GM21723 (cell line): ENCODE results near the gene KATNAL1.
A peak's percentile ranks its signal among the peaks of the same experiment; 100 is the strongest.
"Not testable (repeated sequence)": the region's sequence is repeated elsewhere in the genome, so short reads cannot be mapped to it uniquely, and the experiment has no call there.

ENCODE experiments used
- ATAC-seq: cut with Tn5 transposase; IDR thresholded peaks from one replicate; pipeline ENCODE4 v1.9.1; 2021; ENCODE audit warnings: mild to moderate bottlenecking, moderate library complexity; ENCODE audit not compliant: unreplicated experiment

Gene KATNAL1

GRCh38 chr13:30295116-30295515, 12.2 kb downstream of the KATNAL1 start:
- no peak for ATAC-seq

GRCh38 chr13:30294004-30294403, 13.3 kb downstream of the KATNAL1 start:
- ATAC-seq: no peak

DNA sequence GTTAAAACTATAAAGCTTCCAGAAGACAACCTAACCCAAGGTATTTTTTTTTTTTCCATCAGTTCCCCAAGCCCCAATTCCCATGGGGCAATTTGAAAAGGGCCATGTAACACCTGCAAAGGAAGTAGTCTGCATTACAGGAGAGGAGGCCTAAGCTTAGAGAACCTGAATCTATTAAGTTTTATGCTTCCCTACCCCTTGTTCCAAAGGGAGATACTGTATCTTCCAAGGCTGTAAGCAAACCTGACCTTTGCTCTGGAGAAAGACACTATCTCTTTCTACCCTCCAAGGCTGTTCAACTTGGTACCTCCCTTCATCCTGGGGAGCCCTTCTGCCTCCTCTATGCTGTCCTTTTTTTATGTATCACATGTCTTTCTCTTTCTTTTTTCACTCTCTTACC, 15.0 kb downstream of the KATNAL1 start:
- no peak for ATAC-seq

- no peak for ATAC-seq
Measured at GRCh38 chr13:30290812-30291436, 16.4 kb downstream of the KATNAL1 start.

DNA sequence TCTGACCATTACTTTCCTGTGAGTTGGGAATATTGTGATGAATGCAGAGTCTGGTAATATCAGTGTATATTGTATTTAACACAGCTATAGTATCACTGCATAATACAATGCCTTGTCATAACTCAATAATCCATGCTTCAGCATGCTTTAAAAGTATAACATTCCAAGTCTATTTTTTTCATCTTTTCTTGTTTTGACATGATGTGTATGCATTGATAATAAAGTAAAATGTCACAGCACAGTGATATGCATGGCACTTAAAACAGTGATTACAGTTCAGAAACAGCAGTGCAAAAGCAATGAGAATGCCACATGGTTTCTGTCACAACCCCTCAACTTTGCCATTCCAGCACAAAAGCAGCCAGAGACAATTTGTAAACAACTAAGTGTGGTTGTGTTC, 17.8 kb downstream of the KATNAL1 start:
- ATAC-seq: no peak

GRCh38 chr13:30286059-30286458, 21.3 kb downstream of the KATNAL1 start:
- not testable (repeated sequence) for ATAC-seq

DNA sequence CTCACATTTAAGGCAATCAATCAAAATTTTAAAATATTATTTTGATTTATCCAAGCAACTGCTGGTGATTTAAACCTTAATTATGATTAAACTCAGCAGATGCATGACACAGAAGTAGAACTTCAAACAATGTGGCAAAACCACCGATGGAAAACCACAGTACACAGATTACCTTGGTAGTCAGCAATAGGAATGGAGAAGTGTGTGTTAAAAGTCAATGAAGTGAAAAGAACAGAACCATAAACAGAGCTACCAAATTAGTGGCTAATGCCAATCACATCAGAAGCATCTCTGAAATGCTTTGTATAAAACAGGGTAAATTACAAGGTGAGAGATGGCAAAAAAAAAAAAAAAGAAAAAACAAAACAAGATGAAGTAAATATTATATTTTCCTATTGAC, 31.2 kb downstream of the KATNAL1 start:
- no peak for ATAC-seq

GRCh38 chr13:30274083-30274482, 33.3 kb downstream of the KATNAL1 start:
- ATAC-seq: no peak

GRCh38 chr13:30270035-30270434, 37.3 kb downstream of the KATNAL1 start:
- not testable (repeated sequence) for ATAC-seq

- ATAC-seq: no peak
Measured at GRCh38 chr13:30268673-30269072, 38.7 kb downstream of the KATNAL1 start.

- no peak for ATAC-seq
Measured at GRCh38 chr13:30266756-30267155, 40.6 kb downstream of the KATNAL1 start.

GRCh38 chr13:30259149-30259733, 48.1 kb downstream of the KATNAL1 start:
- ATAC-seq: not testable (repeated sequence)

- ATAC-seq: no peak
Measured at GRCh38 chr13:30257468-30258099, 49.8 kb downstream of the KATNAL1 start.

DNA sequence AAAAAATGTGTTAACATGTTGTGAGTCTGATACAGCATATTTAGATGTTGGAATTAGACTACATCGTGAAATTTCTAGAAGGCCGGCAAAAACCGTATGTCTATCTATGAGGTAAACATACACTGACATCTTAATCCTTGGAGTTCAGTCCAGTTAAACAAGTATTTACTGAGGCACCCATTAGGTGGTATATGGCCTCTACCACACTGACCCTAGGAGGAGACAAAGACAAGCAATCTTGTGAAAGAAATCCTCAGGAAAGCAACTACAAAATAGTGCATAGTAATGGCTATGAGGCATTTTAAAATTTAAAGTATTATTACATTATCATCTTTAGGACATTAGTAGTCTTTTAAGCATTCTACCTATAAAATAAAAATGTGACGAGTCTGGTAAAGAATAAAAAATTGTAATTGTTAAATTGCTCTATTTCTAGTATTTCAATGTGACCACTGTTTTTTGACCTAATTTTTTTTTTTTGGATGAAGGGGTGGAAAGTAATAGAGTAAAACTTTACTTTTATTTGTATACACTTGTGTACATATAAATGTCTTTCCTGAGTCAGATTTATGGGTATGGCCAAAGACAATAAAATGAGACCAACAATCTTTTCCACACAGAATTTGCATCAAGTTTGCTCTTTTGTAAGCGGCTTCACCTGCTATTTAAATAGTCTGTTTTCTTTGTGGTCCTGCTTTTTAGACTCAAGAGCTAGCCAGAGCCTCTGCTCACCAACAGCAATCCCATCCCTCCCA, 50.5 kb downstream of the KATNAL1 start:
- ATAC-seq: no peak

DNA sequence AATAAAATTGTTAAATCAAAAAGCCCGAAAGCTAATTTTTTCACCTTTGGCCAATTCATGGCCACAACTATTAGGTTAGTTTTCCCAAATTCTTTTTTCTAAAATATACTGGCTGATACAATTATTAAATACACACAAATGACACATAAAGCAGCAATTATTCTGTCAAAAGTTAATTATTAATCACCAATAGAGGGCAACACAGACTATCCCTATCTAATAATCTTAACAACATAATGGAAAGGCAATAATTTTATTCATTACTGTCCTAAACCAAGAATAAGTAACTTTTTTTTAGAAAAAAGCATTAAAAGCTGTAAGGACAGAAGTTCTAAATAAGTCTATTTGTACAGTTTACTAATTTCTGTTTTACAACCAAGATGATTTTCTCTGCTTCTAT, 51.7 kb downstream of the KATNAL1 start:
- ATAC-seq: no peak

DNA sequence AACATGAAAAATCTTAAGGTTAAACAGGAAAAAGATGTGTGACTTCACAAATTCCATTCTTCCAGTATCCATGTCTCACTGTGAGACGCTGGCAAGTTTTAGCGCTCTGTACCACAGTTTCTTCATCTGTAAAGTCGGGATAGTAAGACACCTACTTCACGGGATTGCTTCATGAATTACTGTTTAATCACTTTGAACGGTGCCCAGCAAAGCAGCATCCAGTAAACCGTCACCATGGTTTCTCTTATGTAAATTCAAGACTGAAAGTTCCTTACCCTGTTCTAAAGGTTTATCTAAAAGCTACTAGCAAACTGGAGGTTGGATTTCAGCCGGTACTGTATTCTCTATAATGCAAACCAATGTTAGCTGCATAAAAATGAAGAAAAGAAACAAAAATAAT, 53.5 kb downstream of the KATNAL1 start:
- no peak for ATAC-seq

- ATAC-seq: no peak
Measured at GRCh38 chr13:30247406-30247805, 59.9 kb downstream of the KATNAL1 start.

DNA sequence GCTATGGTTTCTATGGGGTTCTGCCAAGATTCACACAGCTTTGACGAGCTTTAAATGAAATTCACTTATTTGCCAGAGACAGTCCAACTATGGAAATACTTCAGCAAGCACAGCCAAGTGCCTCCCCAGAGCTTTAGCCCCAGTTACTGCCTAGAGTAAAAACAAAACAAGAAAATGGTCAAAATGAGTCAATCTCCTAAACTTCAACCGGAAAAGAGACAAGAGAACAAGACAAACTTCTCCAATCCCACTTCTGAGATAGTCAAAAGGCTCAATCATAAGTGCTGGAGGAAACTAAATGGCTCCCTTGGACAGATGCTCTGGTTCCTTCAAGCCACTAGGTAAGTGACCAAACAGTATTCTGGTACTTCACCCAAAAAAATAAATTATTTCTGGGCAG, 65.8 kb downstream of the KATNAL1 start:
- ATAC-seq: peak; percentile 62

DNA sequence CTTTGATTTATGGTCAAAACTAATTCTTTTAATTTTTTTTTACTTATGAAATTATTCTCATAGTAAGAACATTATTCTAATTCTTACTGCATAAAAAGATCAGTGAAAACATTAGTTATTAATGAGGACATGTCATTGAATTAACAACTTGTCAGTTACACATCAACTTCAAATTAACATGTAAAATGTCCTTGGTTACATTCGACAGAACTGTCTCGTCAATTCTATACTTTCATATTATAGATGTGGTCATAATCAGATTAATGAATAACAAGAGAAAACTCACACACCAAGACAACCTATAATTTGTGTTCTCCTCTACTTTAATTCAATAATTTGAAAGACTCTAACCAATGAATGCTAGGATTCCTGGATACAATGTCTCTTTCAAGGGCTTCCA, 66.7 kb downstream of the KATNAL1 start:
- ATAC-seq: no peak

GRCh38 chr13:30235216-30235615, 72.1 kb downstream of the KATNAL1 start:
- no peak for ATAC-seq

GRCh38 chr13:30234619-30235162, 72.7 kb downstream of the KATNAL1 start:
- no peak for ATAC-seq
